ENCODE data around the gene ANKRD9.

The ANKRD9 gene, protein sequence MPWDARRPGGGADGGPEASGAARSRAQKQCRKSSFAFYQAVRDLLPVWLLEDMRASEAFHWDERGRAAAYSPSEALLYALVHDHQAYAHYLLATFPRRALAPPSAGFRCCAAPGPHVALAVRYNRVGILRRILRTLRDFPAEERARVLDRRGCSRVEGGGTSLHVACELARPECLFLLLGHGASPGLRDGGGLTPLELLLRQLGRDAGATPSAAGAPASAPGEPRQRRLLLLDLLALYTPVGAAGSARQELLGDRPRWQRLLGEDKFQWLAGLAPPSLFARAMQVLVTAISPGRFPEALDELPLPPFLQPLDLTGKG

DNA sequence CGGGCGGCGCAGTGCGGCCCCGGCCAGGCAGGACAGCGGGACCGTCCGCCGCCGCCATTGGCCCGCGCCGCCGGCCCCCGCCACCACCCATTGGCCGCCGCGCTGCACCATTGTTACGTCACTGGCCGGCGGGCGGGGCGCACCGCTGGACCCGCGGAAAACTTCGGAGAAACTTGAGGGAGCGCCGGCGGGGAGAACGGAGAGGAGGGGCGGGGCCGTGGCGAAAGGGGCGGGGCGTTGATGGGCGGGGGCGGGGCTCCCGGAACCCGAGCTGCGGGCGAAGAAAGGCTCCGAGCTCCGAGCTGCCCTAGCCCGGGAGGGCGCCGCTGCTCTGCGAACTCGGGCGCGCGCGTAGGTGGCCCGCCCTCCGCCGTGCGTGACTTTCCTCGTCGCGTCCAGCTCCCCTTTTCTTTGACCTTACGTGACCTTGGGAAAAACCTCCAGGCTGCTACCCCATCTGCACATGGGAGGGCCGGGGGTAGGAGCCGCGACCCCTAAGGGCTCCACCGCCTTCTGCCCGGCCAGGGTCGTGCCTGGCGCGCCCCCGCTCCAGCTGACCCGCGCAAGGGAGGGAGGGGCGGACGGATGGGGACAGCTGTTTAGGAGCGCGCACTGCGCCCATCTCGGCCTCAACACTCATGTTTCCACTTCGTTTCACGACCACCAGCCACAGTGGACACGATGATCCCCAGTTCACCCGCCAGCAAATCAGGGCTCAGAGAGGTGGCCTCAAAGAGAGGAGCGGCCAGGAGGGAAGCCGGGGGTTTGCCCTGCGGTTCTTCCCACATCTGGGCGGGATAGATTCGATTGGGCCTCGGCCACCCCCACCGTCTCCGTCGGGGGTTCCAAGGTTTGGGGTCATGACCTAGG, at the start of gene ANKRD9:
Gene ANKRD9, minus strand, starts transcription at position 31 of the 870 bp plus-strand sequence. CDS start 1,887 bp downstream, outside the sequence.
- peak within 1 kb of the TSS; percentile 63 for H3K4me3 ChIP-seq (replicated peaks; ENCODE audit: low read depth, low read length)
- H3K36me3 ChIP-seq (ENCODE audit: control insufficient read depth, insufficient read depth, low read length), result no peaks in the 10 kb centered on the region; the same call in 1 of the 2 replicates
- H3K27me3 ChIP-seq (replicated peaks; ENCODE audit: control insufficient read depth, insufficient read depth, low read length), result no peaks in the 10 kb centered on the region
- no peak for TF ChIP-seq CTCF (IDR thresholded peaks at IDR 0.05; ENCODE audit: insufficient read depth, low read length, poor library complexity, severe bottlenecking)
- DNase-seq (ENCODE audit: extremely low read depth, insufficient read length), result peak; percentile 93

DNA sequence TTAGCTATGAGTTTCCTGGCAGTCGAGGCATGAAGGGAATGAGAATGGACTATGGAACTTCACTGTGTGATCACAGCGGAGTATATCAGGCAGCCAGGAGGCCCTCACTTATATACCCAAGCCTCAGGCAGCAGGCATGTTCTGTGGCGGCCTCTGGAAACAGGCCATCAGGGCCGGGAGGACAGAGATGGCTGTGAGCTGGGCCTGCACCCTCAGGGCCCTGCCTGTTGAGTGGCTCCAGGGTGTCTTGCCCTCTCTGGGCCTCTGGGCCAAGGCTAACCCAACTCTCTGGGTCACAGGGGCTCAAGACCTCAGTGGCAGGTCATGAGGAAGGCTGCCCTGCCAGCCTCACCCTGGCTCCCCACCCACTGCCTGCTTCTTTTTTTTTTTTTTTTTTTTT, 49.0 kb upstream of the ANKRD9 start:
- no peaks in the 10 kb centered on the region for H3K36me3 ChIP-seq (ENCODE audit: control insufficient read depth, insufficient read depth, low read length)
- no peak for DNase-seq (ENCODE audit: extremely low read depth, insufficient read length)
- no peaks in the 10 kb centered on the region for H3K27me3 ChIP-seq (replicated peaks; ENCODE audit: control insufficient read depth, insufficient read depth, low read length)
- H3K4me3 ChIP-seq (replicated peaks; ENCODE audit: low read depth, low read length), result no peak overlapping the region
- TF ChIP-seq CTCF (IDR thresholded peaks at IDR 0.05; ENCODE audit: insufficient read depth, low read length, poor library complexity, severe bottlenecking), result no peak

DNA sequence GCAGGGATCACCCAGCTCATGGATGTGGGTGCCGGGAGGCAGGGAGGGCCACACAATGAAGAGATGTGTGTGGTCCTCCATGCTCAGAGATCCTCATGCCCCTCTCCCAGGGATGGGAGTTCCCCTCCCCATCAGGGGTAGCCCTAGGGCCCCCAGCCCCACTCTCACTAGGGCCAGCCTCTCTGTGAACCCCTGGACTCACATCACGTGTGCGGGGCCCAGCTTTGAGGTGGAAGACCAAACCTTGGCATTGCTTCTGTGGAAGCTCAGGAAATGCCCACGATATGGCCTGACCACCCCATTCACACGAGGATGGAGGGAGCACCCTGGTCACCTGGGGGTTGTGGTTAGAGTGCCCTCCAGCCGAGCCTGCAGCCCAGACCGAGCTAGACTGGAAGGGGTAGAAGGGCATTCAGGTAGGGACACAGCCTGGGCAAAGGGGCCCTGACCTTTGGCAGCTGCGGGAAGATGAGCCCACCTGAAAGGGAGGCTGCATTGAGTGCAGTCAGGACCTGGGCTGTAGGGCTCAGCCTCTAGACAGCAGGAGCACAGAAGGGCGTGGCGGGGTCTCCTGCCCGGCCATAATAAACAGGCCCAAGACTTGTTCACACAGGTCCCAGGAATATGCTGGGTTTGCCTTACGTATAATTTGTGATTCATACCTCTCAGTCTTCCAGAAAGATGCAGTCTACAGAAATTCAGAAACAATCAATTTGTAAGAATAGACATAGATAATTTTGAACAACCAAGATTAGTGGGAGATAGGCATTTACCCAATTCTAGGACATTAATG, 48.1 kb upstream of the ANKRD9 start:
- no peak for DNase-seq (ENCODE audit: extremely low read depth, insufficient read length)
- H3K36me3 ChIP-seq (ENCODE audit: control insufficient read depth, insufficient read depth, low read length), result no peaks in the 10 kb centered on the region
- no peak for TF ChIP-seq CTCF (IDR thresholded peaks at IDR 0.05; ENCODE audit: insufficient read depth, low read length, poor library complexity, severe bottlenecking)
- no peak overlapping the region for H3K4me3 ChIP-seq (replicated peaks; ENCODE audit: low read depth, low read length)
- H3K27me3 ChIP-seq (replicated peaks; ENCODE audit: control insufficient read depth, insufficient read depth, low read length), result no peaks in the 10 kb centered on the region

DNA sequence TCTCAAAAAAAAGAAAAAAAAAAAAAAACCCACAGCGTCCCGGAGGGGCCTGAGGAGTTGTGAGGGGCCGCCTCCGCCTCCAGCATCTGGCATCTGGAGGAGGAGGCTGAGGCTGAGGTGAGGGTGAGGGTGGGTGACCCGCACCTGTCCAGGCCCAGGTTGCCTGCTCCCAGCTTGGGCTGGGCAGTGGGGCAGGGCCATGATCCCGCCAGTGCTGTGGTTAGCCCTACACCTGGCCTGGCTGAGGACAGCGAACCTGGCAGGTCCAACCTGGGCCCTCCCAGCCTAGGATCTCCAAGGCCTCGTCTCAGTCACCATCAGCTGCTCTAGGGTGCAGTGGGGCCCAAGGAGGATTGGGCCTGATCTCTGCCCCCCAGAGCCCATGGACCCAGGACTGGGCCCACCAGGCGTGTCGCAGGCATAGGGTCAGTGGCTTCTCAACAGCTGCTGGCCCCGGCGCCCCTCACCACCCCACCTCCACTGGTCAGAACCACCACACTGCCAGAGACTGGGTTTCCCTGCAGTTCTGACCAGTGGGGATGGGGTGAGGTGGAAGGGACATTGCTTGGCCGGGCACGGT, 46.6 kb upstream of the ANKRD9 start:
- Histone ChIP-seq H3K27me3 (replicated peaks; ENCODE audit: control insufficient read depth, insufficient read depth, low read length) (no peaks in the 10 kb centered on the region), H3K36me3 (ENCODE audit: control insufficient read depth, insufficient read depth, low read length) (no peaks in the 10 kb centered on the region), H3K4me3 (replicated peaks; ENCODE audit: low read depth, low read length) (no peak overlapping the region; the same call in 1 of the 2 replicates)
- no peak for TF ChIP-seq CTCF (IDR thresholded peaks at IDR 0.05; ENCODE audit: insufficient read depth, low read length, poor library complexity, severe bottlenecking)
- no peak for DNase-seq (ENCODE audit: extremely low read depth, insufficient read length)

All from GM06990 (cell line).